Measurements from ENCODE around the gene COL23A1.

DNA sequence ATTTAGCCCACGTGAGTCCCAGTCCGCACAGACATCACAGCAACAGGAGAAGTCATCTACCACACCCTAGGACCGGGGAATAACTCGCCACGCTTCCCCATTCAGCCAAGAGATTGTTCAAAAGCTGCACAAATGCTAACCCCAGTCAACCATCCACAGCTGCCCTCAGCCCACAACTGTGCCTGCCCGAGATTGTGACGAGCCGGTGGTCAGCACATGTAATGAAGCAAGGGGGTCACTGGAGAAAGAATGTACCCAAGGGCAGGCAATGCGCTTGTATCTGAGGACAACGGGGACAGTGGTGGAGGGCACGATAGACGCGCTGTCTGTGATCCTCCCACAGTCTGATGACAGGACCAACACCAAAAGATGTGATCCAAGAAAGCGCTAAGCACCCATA is 67.8 kb downstream of the COL23A1 start:
- TF ChIP-seq MYC (IDR thresholded peaks at IDR 0.05; ENCODE audit: borderline replicate concordance, low read length): no peak
- TF ChIP-seq CEBPB (IDR thresholded peaks at IDR 0.05): no peak

Measured in A549 (cell line).